Hepatocyte (in vitro differentiated cells): ENCODE results near the gene ZDHHC24. TPM values are rescaled to one million over a fixed set of nuclear protein-coding genes. Genes with fewer than 3 reads are reported as not detected.

Source experiments
- DNase-seq: peaks from one replicate; pipeline ENCODE4 v3.0.0-alpha.2; 2016; ENCODE audit warnings: low spot score
- H2AFZ ChIP-seq: fragments of 200-600 bp; sonication (generic); 2 replicates; pipeline ENCODE4 v1.6.0; 2016; ENCODE audit warnings: antibody characterized with exemption, mild to moderate bottlenecking
- H3K27ac ChIP-seq: fragments of 200-600 bp; sonication (generic); 2 replicates; pipeline ENCODE4 v1.5.1; 2016; ENCODE audit warnings: mild to moderate bottlenecking
- H3K27me3 ChIP-seq: fragments of 200-600 bp; sonication (generic); 2 replicates; pipeline ENCODE4 v1.6.1; 2016
- H3K36me3 ChIP-seq: fragments of 200-600 bp; sonication (generic); replicated peaks from 2 replicates; pipeline ENCODE4 v1.5.1; 2016; ENCODE audit warnings: low read depth; ENCODE audit not compliant: insufficient read depth
- H3K4me1 ChIP-seq: fragments of 200-600 bp; sonication (generic); 2 replicates; pipeline ENCODE4 v1.5.1; 2016; ENCODE audit warnings: mild to moderate bottlenecking, moderate library complexity; ENCODE audit not compliant: insufficient read depth
- H3K4me2 ChIP-seq: fragments of 200-600 bp; sonication (generic); 2 replicates; pipeline ENCODE4 v1.6.0; 2016
- H3K4me3 ChIP-seq: fragments of 200-600 bp; sonication (generic); 2 replicates; pipeline ENCODE4 v1.5.1; 2016; ENCODE audit warnings: mild to moderate bottlenecking
- H3K79me2 ChIP-seq: fragments of 200-600 bp; sonication (generic); 2 replicates; pipeline ENCODE4 v1.6.0; 2017; ENCODE audit warnings: mild to moderate bottlenecking
- H3K9me2 ChIP-seq: fragments of 200-600 bp; sonication (generic); replicated peaks from 2 replicates; pipeline ENCODE4 v1.6.0; 2017; ENCODE audit warnings: mild to moderate bottlenecking; ENCODE audit not compliant: insufficient read depth
- H3K9me3 ChIP-seq: fragments of 200-600 bp; sonication (generic); 2 replicates; pipeline ENCODE4 v1.5.1; 2016; ENCODE audit warnings: low read depth, mild to moderate bottlenecking
- H4K20me1 ChIP-seq: fragments of 200-600 bp; sonication (generic); 2 replicates; pipeline ENCODE4 v1.6.0; 2016; ENCODE audit warnings: mild to moderate bottlenecking; ENCODE audit not compliant: insufficient read depth, poor library complexity, severe bottlenecking
- EZH2 ChIP-seq: fragments of 200-600 bp; sonication (generic); IDR thresholded peaks from 2 replicates; pipeline ENCODE4 v1.6.1; 2016; ENCODE audit warnings: antibody characterized with exemption, mild to moderate bottlenecking, borderline replicate concordance
- EZH2phosphoT487 ChIP-seq: fragments of 200-600 bp; sonication (generic); IDR thresholded peaks from one replicate; pipeline ENCODE4 v1.6.1; 2018; ENCODE audit warnings: antibody characterized with exemption, mild to moderate bottlenecking, low read depth, moderate library complexity; ENCODE audit not compliant: unreplicated experiment, severe bottlenecking
- WGBS: methylation state at CpG from one replicate; pipeline ENCODE4 v1.1.6; 2016; ENCODE audit warnings: low lambda C conversion rate; ENCODE audit errors: missing lambda C conversion rate; 5-methylcytosine and 5-hydroxymethylcytosine counted together
- polyA plus RNA-seq: library from polyadenylated mRNA; unstranded; fragments of >200 nt; fragmentation: Nextera tagmentation; extraction: Ambion mirVana; gene quantifications from 2 replicates; pipeline ENCODE4 v1.2.1, GENCODE V29; 2016
- total RNA-seq: library from RNA; depleted of rRNA; stranded (reverse); fragments of >200 nt; gene quantifications from 2 replicates; pipeline ENCODE4 v1.2.3, GENCODE V29; 2014
- TF ChIP-seq, protein P1 (sequence below): fragments of 200-600 bp; sonication (generic); IDR thresholded peaks from 2 replicates; pipeline ENCODE4 v1.5.1; 2016; ENCODE audit warnings: antibody characterized with exemption, mild to moderate bottlenecking; ENCODE audit not compliant: poor library complexity

ZDHHC24 gene, protein sequence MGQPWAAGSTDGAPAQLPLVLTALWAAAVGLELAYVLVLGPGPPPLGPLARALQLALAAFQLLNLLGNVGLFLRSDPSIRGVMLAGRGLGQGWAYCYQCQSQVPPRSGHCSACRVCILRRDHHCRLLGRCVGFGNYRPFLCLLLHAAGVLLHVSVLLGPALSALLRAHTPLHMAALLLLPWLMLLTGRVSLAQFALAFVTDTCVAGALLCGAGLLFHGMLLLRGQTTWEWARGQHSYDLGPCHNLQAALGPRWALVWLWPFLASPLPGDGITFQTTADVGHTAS
- total RNA-seq, result 10.3 and 11.5 TPM in 2 replicates
- polyA plus RNA-seq, result 16.9 and 18.3 TPM in 2 replicates

DNA sequence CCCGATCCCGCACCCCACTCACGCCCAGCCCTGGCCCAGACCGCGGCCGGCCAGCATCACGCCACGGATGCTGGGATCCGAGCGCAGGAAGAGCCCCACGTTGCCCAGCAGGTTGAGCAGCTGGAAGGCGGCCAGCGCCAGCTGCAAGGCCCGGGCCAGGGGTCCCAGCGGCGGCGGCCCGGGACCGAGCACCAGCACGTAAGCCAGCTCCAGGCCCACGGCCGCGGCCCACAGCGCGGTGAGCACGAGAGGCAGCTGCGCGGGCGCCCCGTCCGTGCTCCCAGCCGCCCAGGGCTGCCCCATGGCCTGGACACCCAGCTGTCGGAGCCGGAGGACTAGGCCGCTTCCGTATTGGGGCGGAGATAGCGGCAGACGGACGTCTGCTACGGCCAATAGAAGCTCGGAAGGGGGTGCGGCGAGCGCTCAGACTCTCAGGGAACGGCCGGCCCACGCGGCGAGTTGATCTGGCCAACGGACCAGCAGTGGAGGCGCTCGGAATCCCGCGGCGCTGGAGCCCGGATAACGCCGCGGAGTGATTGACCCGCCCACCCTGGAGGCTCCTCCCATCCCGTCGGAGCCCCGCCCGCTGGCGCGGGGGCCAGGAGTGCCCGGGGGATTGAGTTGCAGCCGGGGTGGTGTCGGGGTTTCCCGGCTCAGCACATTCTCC, at the start of gene ZDHHC24:
ZDHHC24 (minus strand) TSS at position 348 of the 667 bp plus-strand sequence; CDS start at position 303, 45 bp downstream.
- TF ChIP-seq EZH2 (no peak), EZH2phosphoT487 (no peak)
- TF ChIP-seq, protein P1, sequence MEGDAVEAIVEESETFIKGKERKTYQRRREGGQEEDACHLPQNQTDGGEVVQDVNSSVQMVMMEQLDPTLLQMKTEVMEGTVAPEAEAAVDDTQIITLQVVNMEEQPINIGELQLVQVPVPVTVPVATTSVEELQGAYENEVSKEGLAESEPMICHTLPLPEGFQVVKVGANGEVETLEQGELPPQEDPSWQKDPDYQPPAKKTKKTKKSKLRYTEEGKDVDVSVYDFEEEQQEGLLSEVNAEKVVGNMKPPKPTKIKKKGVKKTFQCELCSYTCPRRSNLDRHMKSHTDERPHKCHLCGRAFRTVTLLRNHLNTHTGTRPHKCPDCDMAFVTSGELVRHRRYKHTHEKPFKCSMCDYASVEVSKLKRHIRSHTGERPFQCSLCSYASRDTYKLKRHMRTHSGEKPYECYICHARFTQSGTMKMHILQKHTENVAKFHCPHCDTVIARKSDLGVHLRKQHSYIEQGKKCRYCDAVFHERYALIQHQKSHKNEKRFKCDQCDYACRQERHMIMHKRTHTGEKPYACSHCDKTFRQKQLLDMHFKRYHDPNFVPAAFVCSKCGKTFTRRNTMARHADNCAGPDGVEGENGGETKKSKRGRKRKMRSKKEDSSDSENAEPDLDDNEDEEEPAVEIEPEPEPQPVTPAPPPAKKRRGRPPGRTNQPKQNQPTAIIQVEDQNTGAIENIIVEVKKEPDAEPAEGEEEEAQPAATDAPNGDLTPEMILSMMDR, result no peak
- Histone ChIP-seq H3K4me1 (peaks cover 17% of the 10 kb centered on the region), H2AFZ (peak within 1 kb of the TSS; percentile 61), H3K9me3 (no peaks in the 10 kb centered on the region), H4K20me1 (no peaks in the 10 kb centered on the region), H3K79me2 (peaks cover 3% of the 10 kb centered on the region), H3K36me3 (no peaks in the 10 kb centered on the region), H3K4me2 (peak within 1 kb of the TSS; percentile 90), H3K27me3 (no peaks in the 10 kb centered on the region), H3K4me3 (peak within 1 kb of the TSS; percentile 83), H3K27ac (peak within 1 kb of the TSS; percentile 43), H3K9me2 (no peaks in the 10 kb centered on the region)
- DNase-seq, result peak; percentile 97
- WGBS, result under 1% methylated on average over 53 of the region's 71 CpGs

DNA sequence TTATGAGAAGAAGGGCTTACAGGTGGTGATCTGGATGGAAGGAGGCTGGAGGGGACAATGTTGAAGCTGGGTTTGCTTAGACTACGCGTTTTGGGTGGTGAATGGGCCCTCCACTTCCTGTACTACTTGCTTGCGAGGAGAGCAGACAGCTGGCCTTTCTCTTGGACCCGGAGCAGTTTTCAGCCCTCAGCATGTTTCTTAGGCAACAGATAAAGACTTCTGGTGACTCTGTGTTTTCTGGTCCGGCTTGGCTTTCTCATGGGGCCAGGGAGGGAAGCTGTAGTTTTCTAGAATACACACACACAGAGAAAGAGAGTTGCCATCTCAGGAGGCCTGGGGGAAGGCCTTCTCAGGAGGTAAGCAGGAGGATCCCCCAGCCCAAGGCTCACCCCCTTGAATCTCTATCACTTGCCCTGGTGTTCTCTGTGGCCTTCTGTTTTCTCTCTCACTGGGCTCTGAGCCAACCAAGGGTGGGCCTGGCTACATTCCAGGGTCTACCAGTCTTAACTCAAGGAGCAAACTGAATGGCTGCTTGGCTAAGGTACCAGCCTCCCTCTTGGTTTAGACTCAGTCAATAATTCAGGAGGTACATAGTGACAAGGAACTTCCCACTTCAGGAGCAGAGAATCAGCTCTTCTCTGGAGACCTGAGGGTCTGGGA, 49.5 kb upstream of the ZDHHC24 start:
- no peaks in the 10 kb centered on the region for H4K20me1 ChIP-seq
- H3K36me3 ChIP-seq, result no peaks in the 10 kb centered on the region
- peak; percentile 38 for DNase-seq
- TF ChIP-seq EZH2phosphoT487, result no peak
- no peak for TF ChIP-seq EZH2
- TF ChIP-seq, protein P1, result no peak
- no peaks in the 10 kb centered on the region for H3K9me3 ChIP-seq
- H3K4me2 ChIP-seq, result peak overlapping the region; percentile 91
- WGBS, result 52% methylated on average over 5 of the region's 5 CpGs
- H3K27me3 ChIP-seq, result no peaks in the 10 kb centered on the region
- H3K79me2 ChIP-seq, result peaks cover 36% of the 10 kb centered on the region
- H3K4me3 ChIP-seq, result no peak overlapping the region
- H3K9me2 ChIP-seq, result no peaks in the 10 kb centered on the region
- H2AFZ ChIP-seq, result no peak overlapping the region
- H3K4me1 ChIP-seq, result peaks cover 18% of the 10 kb centered on the region
- peak overlapping the region; percentile 83 for H3K27ac ChIP-seq

DNA sequence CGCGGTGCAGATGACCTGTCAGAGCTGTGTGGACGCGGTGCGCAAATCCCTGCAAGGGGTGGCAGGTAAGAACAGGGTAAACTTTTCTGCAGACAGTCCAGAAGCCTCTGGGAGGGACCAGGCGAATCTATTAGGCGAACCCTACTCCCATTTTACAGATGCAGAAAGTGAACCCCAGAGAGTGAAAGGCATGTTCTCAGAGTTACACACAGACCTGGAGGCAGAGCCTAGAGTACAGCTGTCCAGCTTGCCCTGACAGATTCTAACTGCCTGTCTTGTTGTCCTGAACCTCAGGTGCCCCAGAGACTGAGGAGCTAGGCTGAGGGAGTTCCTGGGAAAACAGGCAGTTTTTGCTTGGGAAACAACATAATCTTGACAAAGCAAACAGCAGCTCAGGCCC, 47.8 kb upstream of the ZDHHC24 start:
- H3K27ac ChIP-seq, result peak overlapping the region; percentile 84
- H3K27me3 ChIP-seq, result no peaks in the 10 kb centered on the region
- no peaks in the 10 kb centered on the region for H3K9me2 ChIP-seq
- H4K20me1 ChIP-seq, result no peaks in the 10 kb centered on the region
- peak overlapping the region; percentile 69 for H3K4me3 ChIP-seq
- peaks cover 36% of the 10 kb centered on the region for H3K79me2 ChIP-seq
- DNase-seq, result no peak
- 95% methylated on average over 7 of the region's 7 CpGs for WGBS
- H3K9me3 ChIP-seq, result no peaks in the 10 kb centered on the region
- no peaks in the 10 kb centered on the region for H3K36me3 ChIP-seq
- H3K4me2 ChIP-seq, result peak overlapping the region; percentile 91
- TF ChIP-seq EZH2phosphoT487, result no peak
- peaks cover 15% of the 10 kb centered on the region for H3K4me1 ChIP-seq
- peak overlapping the region; percentile 91 for H2AFZ ChIP-seq

DNA sequence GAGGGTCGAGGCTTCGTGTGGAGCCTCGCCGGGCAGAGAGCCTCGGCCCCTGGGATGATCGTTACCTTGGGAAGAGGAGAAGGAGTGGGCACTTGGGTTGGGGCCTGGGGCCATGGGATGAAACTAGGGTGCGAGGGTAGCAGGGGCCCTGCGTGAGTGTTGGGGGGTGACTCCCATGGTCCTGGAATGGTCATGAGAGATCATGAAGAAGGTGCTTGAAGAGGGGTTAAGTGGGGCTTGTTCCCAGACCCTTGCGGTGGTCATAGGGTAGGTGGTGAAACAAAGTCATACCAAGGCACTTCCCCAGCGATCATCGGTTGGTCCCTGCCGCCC, 47.4 kb upstream of the ZDHHC24 start:
- no peaks in the 10 kb centered on the region for H3K36me3 ChIP-seq
- TF ChIP-seq EZH2phosphoT487, result no peak
- TF ChIP-seq, protein P1, result no peak
- no peak for TF ChIP-seq EZH2
- H3K9me3 ChIP-seq, result no peaks in the 10 kb centered on the region
- H3K9me2 ChIP-seq, result no peaks in the 10 kb centered on the region
- peak overlapping the region; percentile 91 for H3K4me2 ChIP-seq
- 41% methylated on average over 11 of the region's 12 CpGs for WGBS
- peaks cover 15% of the 10 kb centered on the region for H3K4me1 ChIP-seq
- peak overlapping the region; percentile 91 for H2AFZ ChIP-seq
- peak overlapping the region; percentile 69 for H3K4me3 ChIP-seq
- H4K20me1 ChIP-seq, result no peaks in the 10 kb centered on the region
- DNase-seq, result no peak
- H3K27me3 ChIP-seq, result no peaks in the 10 kb centered on the region
- peak overlapping the region; percentile 84 for H3K27ac ChIP-seq
- peaks cover 36% of the 10 kb centered on the region for H3K79me2 ChIP-seq
